ENCODE results near the gene ZBTB5. TPM values are rescaled to one million over a fixed set of nuclear protein-coding genes. Genes with fewer than 3 reads are reported as not detected.

The ZBTB5 gene
- total and polyA plus RNA-seq, 4 donors: 2.4 to 9.4 (median 6.5) TPM

DNA sequence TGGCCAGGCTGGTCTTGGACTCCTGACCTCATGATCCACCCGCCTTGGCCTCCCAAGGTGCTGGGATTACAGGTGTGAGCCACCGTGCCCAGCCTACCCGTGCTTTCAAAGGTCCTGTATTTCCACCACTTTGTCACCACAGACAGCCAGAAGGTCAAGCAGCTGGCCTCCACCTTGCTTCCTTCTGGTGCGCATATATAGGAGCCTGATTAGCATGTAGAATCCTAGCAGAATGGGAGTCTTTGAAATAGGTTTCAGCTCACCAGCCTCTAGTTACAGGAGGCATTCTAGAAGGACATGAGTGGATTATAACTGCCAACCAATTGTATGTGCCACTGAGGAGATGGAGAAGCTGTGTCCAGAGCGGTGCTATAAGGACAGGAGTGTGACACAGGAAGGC is 39.4 kb upstream of the ZBTB5 start (continued):
- TF ChIP-seq EGR1 (IDR thresholded peaks at IDR 0.05; ENCODE audit: low read depth in 2 of 2) (no peak), RAD21 (IDR thresholded peaks at IDR 0.05) (no peak), FOXA1 (IDR thresholded peaks at IDR 0.05) (no peak), HNF4G (IDR thresholded peaks at IDR 0.05) (no peak), HNF4A (conservative IDR thresholded peaks at IDR 0.05) (no peak)

DNA sequence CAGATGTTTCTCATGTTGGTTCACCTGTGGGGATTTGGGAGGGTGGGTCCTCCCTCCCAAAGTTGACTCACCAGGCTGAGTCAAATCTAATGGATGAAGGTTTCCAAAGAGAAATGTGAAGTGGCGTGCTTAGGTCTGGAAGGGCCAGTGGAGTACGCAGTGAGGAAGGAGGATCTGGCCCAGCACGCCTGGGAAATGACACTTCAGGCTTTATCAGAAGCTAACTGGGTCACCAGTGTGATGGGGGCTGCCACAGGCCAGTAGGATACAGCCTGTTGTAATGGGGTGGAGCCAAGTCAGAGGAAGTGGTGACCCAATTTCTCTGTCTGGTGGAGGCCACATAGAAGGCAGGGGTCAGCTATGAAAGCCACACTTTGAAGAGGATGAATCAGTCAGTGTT is 38.5 kb upstream of the ZBTB5 start:
- Histone ChIP-seq H3K27me3 (ENCODE audit: control insufficient read depth in 4 of 4, insufficient read depth in 4 of 4, low read length in 3 of 4) (no peaks in the 10 kb centered on the region), H3K9ac (ENCODE audit: low read depth in 1 of 2, low read length in 2 of 2) (no peak overlapping the region), H3K4me3 (ENCODE audit: low read depth in 1 of 3, low read length in 3 of 3) (no peak overlapping the region), H3K4me1 (ENCODE audit: control insufficient read depth in 4 of 4, insufficient read depth in 4 of 4, low read length in 3 of 4) (peaks cover 18 to 41% (median 30%) of the 10 kb centered on the region in 4 donors), H3K27ac (ENCODE audit: low read depth in 1 of 2, low read length in 2 of 2) (peak overlapping the region in 1 of 2 donors; percentile 27), H3K9me3 (ENCODE audit: control insufficient read depth in 4 of 4, low read length in 3 of 4) (no peaks in the 10 kb centered on the region), H3K36me3 (ENCODE audit: control insufficient read depth in 4 of 4, insufficient read depth in 3 of 4, low read depth in 1 of 4, low read length in 3 of 4) (peaks cover 6 to 35% (median 29%) of the 10 kb centered on the region in 4 donors)
- TF ChIP-seq FOXA2 (IDR thresholded peaks at IDR 0.05): no peak
- peak; percentile 30 for TF ChIP-seq SP1 (IDR thresholded peaks at IDR 0.05)
- no peak for TF ChIP-seq GABPA (IDR thresholded peaks at IDR 0.05 in 1 of 2, conservative IDR thresholded peaks at IDR 0.05 in 1 of 2)
- peak; percentile 47 for TF ChIP-seq NR2F2 (IDR thresholded peaks at IDR 0.05)
- TF ChIP-seq EGR1 (IDR thresholded peaks at IDR 0.05; ENCODE audit: low read depth in 2 of 2): no peak
- TF ChIP-seq TAF1 (conservative IDR thresholded peaks at IDR 0.05): no peak
- no peak for TF ChIP-seq HNF4G (IDR thresholded peaks at IDR 0.05)
- TF ChIP-seq CTCF (IDR thresholded peaks at IDR 0.05; ENCODE audit: low read depth, low read length, missing input control): no peak
- no peak for TF ChIP-seq MAX (IDR thresholded peaks at IDR 0.05)
- TF ChIP-seq RXRA (IDR thresholded peaks at IDR 0.05): peak; percentile 41 to 47
- DNase-seq (ENCODE audit: low spot score): no peak
- WGBS: 89% methylated on average over 3 of the region's 3 CpGs

DNA sequence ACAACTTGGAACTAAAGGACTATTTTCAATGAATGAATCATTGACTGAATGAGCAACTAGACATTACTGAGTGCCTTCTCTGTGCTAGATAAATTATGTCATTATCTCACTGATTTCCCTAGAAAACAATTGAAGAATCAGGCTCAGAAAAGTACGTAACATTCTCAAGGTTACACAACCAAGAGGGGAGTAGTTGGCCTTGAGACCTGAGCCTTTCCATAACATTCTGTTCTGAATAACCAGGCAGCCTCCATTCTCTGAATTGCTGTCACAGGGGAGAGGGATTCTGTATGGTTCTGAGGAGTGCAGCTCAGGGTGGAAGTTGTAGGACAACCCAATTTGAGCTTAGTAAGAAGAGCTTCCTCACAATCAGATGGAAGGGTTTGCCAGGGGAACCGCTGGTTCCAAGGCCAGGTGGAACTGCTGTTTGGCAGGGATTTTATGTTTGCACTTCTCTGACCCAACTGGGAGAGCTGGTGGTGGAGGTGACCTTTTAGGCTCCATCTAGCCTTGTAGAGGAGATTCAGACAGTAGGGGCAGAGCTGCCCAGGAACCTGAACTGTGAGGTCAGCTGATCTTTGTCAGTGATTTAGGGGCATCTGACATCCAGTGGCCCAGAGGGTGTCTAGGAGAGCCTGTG is 36.8 kb upstream of the ZBTB5 start:
- Histone ChIP-seq H3K4me1 (ENCODE audit: control insufficient read depth in 4 of 4, insufficient read depth in 4 of 4, low read length in 3 of 4) (peaks cover 8 to 28% (median 19%) of the 10 kb centered on the region in 4 donors), H3K36me3 (ENCODE audit: control insufficient read depth in 4 of 4, insufficient read depth in 3 of 4, low read depth in 1 of 4, low read length in 3 of 4) (peaks cover 8 to 47% (median 43%) of the 10 kb centered on the region in 4 donors), H3K4me3 (ENCODE audit: low read depth in 1 of 3, low read length in 3 of 3) (no peak overlapping the region), H3K27me3 (ENCODE audit: control insufficient read depth in 4 of 4, insufficient read depth in 4 of 4, low read length in 3 of 4) (no peaks in the 10 kb centered on the region), H3K9me3 (ENCODE audit: control insufficient read depth in 4 of 4, low read length in 3 of 4) (no peaks in the 10 kb centered on the region), H3K27ac (ENCODE audit: low read depth in 1 of 2, low read length in 2 of 2) (no peak overlapping the region), H3K9ac (ENCODE audit: low read depth in 1 of 2, low read length in 2 of 2) (no peak overlapping the region)
- DNase-seq (ENCODE audit: low spot score): no peak
- 38% methylated on average over 2 of the region's 2 CpGs for WGBS
- TF ChIP-seq FOXA1 (IDR thresholded peaks at IDR 0.05): no peak
- TF ChIP-seq SP1 (IDR thresholded peaks at IDR 0.05): peak; percentile 75
- TF ChIP-seq, protein P1, sequence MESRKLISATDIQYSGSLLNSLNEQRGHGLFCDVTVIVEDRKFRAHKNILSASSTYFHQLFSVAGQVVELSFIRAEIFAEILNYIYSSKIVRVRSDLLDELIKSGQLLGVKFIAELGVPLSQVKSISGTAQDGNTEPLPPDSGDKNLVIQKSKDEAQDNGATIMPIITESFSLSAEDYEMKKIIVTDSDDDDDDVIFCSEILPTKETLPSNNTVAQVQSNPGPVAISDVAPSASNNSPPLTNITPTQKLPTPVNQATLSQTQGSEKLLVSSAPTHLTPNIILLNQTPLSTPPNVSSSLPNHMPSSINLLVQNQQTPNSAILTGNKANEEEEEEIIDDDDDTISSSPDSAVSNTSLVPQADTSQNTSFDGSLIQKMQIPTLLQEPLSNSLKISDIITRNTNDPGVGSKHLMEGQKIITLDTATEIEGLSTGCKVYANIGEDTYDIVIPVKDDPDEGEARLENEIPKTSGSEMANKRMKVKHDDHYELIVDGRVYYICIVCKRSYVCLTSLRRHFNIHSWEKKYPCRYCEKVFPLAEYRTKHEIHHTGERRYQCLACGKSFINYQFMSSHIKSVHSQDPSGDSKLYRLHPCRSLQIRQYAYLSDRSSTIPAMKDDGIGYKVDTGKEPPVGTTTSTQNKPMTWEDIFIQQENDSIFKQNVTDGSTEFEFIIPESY (IDR thresholded peaks at IDR 0.05): no peak
- TF ChIP-seq CTCF (IDR thresholded peaks at IDR 0.05; ENCODE audit: low read depth, low read length, missing input control): no peak
- TF ChIP-seq, protein P2, sequence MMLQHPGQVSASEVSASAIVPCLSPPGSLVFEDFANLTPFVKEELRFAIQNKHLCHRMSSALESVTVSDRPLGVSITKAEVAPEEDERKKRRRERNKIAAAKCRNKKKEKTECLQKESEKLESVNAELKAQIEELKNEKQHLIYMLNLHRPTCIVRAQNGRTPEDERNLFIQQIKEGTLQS (IDR thresholded peaks at IDR 0.05): no peak
- TF ChIP-seq, protein P3, sequence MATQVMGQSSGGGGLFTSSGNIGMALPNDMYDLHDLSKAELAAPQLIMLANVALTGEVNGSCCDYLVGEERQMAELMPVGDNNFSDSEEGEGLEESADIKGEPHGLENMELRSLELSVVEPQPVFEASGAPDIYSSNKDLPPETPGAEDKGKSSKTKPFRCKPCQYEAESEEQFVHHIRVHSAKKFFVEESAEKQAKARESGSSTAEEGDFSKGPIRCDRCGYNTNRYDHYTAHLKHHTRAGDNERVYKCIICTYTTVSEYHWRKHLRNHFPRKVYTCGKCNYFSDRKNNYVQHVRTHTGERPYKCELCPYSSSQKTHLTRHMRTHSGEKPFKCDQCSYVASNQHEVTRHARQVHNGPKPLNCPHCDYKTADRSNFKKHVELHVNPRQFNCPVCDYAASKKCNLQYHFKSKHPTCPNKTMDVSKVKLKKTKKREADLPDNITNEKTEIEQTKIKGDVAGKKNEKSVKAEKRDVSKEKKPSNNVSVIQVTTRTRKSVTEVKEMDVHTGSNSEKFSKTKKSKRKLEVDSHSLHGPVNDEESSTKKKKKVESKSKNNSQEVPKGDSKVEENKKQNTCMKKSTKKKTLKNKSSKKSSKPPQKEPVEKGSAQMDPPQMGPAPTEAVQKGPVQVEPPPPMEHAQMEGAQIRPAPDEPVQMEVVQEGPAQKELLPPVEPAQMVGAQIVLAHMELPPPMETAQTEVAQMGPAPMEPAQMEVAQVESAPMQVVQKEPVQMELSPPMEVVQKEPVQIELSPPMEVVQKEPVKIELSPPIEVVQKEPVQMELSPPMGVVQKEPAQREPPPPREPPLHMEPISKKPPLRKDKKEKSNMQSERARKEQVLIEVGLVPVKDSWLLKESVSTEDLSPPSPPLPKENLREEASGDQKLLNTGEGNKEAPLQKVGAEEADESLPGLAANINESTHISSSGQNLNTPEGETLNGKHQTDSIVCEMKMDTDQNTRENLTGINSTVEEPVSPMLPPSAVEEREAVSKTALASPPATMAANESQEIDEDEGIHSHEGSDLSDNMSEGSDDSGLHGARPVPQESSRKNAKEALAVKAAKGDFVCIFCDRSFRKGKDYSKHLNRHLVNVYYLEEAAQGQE (IDR thresholded peaks at IDR 0.05): peak; percentile 15
- peak in 1 of 2 donors; percentile 70 for TF ChIP-seq JUND (IDR thresholded peaks at IDR 0.05)
- peak in 1 of 2 donors; percentile 35 for TF ChIP-seq RAD21 (IDR thresholded peaks at IDR 0.05)
- TF ChIP-seq GABPA (IDR thresholded peaks at IDR 0.05 in 1 of 2, conservative IDR thresholded peaks at IDR 0.05 in 1 of 2): peak in 1 of 2 donors; percentile 41
- no peak for TF ChIP-seq FOXA2 (IDR thresholded peaks at IDR 0.05)
- peak; percentile 37 for TF ChIP-seq NR2F2 (IDR thresholded peaks at IDR 0.05)
- peak in 1 of 2 donors; percentile 62 for TF ChIP-seq EGR1 (IDR thresholded peaks at IDR 0.05; ENCODE audit: low read depth in 2 of 2)
- peak; percentile 14 for TF ChIP-seq HNF4G (IDR thresholded peaks at IDR 0.05)
- TF ChIP-seq HNF4A (conservative IDR thresholded peaks at IDR 0.05): peak; percentile 80 to 88
- TF ChIP-seq YY1 (IDR thresholded peaks at IDR 0.05): peak; percentile 36
- peak; percentile 93 to 94 for TF ChIP-seq RXRA (IDR thresholded peaks at IDR 0.05)
- TF ChIP-seq MAX (IDR thresholded peaks at IDR 0.05): peak; percentile 76

All from liver (tissue), 9 donors.